Heart left ventricle (tissue), 16 donors: ENCODE results near the gene ZBTB24. TPM values are rescaled to one million over a fixed set of nuclear protein-coding genes. Genes with fewer than 3 reads are reported as not detected.
A peak's percentile ranks its signal among the peaks of the same experiment; 100 is the strongest.

ENCODE experiments used
- ATAC-seq, 4 donors: fragments of 200-7000 bp; cut with Tn5 transposase; one replicate each; pipeline ENCODE4 v1.9.1; 2020 to 2022; ENCODE audit warnings: moderate library complexity in 4 of 4, mild to moderate bottlenecking in 3 of 4, moderate number of reproducible peaks in 1 of 4
- DNase-seq, 5 donors: peaks; one replicate each; pipeline ENCODE4 v3.0.0-alpha.2; 2020
- H3K27ac ChIP-seq, 12 donors: fragments of 200-600 bp; sonication (generic) in 4 of 12; one replicate each; pipeline versions ENCODE4 v1.5.0 to v1.8.0; 2016 to 2022; ENCODE audit warnings: mild to moderate bottlenecking in 2 of 12
- H3K27me3 ChIP-seq, 9 donors: fragments of 200-600 bp; sonication (generic) in 2 of 9; one replicate each; pipeline versions ENCODE4 v1.5.1 to v1.8.0; 2016 to 2022; ENCODE audit warnings: mild to moderate bottlenecking in 3 of 9
- H3K36me3 ChIP-seq, 9 donors: fragments of 200-600 bp; sonication (generic) in 2 of 9; one replicate each; pipeline versions ENCODE4 v1.5.0 to v1.8.0; 2018 to 2022; ENCODE audit warnings: mild to moderate bottlenecking in 2 of 9
- H3K4me1 ChIP-seq, 12 donors: fragments of 200-600 bp; sonication (generic) in 4 of 12; one replicate each; pipeline versions ENCODE4 v1.5.0 to v1.8.0; 2016 to 2022; ENCODE audit warnings: mild to moderate bottlenecking in 3 of 12
- H3K4me3 ChIP-seq, 12 donors: fragments of 200-600 bp; sonication (generic) in 4 of 12; one replicate each; pipeline versions ENCODE4 v1.5.0 to v1.8.0; 2017 to 2022; ENCODE audit warnings: mild to moderate bottlenecking in 9 of 12, moderate library complexity in 4 of 12
- H3K9me3 ChIP-seq, 12 donors: fragments of 200-600 bp; sonication (generic) in 4 of 12; one replicate each; pipeline versions ENCODE4 v1.5.0 to v1.8.0; 2016 to 2022; ENCODE audit warnings: mild to moderate bottlenecking in 1 of 12
- POLR2A ChIP-seq, 2 donors: fragments of 450-650 bp; IDR thresholded peaks; one replicate each; pipeline ENCODE4 v1.6.1; 2017; ENCODE audit warnings: antibody characterized with exemption in 2 of 2, mild to moderate bottlenecking in 2 of 2, moderate library complexity in 2 of 2
- WGBS, 4 donors: extraction: QIAGEN DNeasy Blood & Tissue Kit in 2 of 4; methylation state at CpG; one replicate each; pipeline versions ENCODE4 v1.1.5 to v1.1.7; 2013 to 2018; 5-methylcytosine and 5-hydroxymethylcytosine counted together
- intact Hi-C, 10 donors: fragments of 100-400 bp; cut with DNase I; formaldehyde crosslinking; loops; one replicate each; pipeline versions ENCODE4 v1.11.1 to v1.14.2; 2022
- polyA plus RNA-seq, 2 donors: library from polyadenylated mRNA; stranded (reverse); fragments of 200-250 nt; gene quantifications; one replicate each; pipeline ENCODE4 v1.2.3, GENCODE V29; 2013
- total RNA-seq, 9 donors: library from RNA; depleted of rRNA in 2 of 9; stranded (reverse); fragments of >200 nt in 2 of 9; fragmentation: NEBNext Ultra II Directional in 3 of 9; extraction: Animal tissue kit (Norgen Biotek cat#: 25700) in 3 of 9; gene quantifications; one replicate each; pipeline versions ENCODE4 v1.1.0 to v1.2.4, GENCODE V29; 2016 to 2023
- TF ChIP-seq, protein P1 (sequence below), 12 donors: fragments of 200-600 bp; sonication (generic) in 4 of 12; IDR thresholded peaks; one replicate each; pipeline versions ENCODE4 v1.5.0 to v1.8.0; 2018 to 2022; ENCODE audit warnings: antibody characterized with exemption in 12 of 12, mild to moderate bottlenecking in 5 of 12
- donor health status: ischemic (EF 13 %, LVEDD 7.1; RV severe dilation, severe dysfunction).
- donor health status: healthy with polysubstance abuse.
- donor health status: DM: no; HTN: yes; CAD: no.
- donor health status: DM: no; HTN: no; CAD: no.
- donor health status: ischemic (EF 25% LVEDD 6.9; RV normal size, moderate dysfunction).
- donor health status: ischemic (EF 25% LVEDD 5.7; RV mildly dilated, moderate dysfunction).
- donor health status: healthy.
- donor health status: DM: yes; HTN: yes; CAD: no.
- donor health status: ischemic (EF 35%, LVEDD 5.7; RV mildly dilated, moderate dysfunction).
- donor health status: nonischemic (EF 11% LVEDD 7.7; RV severe dilation, severe dysfunction).
- donor health status: DM: yes; HTN: yes; CAD: no.
- donor health status: PGD.
- donor health status: ischemic (EF 29% LVEDD 5.4; RV normal size, mild dysfunction).
- donor health status: nonischemic (EF 23%, LVEDD 6.1; RV moderate dilation, normal function).

ZBTB24 gene
- total and polyA plus RNA-seq, 11 donors: 1.9 to 4.8 (median 2.9) TPM

- Histone ChIP-seq H3K4me1 (peaks cover 0 to 16% (median 5%) of the 10 kb centered on the region in 12 donors), H3K4me3 (no peak overlapping the region), H3K27ac (no peak overlapping the region), H3K9me3 (peaks cover 0 to 3% (median 0%) of the 10 kb centered on the region in 12 donors), H3K27me3 (no peaks in the 10 kb centered on the region), H3K36me3 (no peaks in the 10 kb centered on the region)
- intact Hi-C loops: no loop called here
- DNase-seq: no peak
- no peak for TF ChIP-seq POLR2A (IDR thresholded peaks at IDR 0.05)
- TF ChIP-seq, protein P1, sequence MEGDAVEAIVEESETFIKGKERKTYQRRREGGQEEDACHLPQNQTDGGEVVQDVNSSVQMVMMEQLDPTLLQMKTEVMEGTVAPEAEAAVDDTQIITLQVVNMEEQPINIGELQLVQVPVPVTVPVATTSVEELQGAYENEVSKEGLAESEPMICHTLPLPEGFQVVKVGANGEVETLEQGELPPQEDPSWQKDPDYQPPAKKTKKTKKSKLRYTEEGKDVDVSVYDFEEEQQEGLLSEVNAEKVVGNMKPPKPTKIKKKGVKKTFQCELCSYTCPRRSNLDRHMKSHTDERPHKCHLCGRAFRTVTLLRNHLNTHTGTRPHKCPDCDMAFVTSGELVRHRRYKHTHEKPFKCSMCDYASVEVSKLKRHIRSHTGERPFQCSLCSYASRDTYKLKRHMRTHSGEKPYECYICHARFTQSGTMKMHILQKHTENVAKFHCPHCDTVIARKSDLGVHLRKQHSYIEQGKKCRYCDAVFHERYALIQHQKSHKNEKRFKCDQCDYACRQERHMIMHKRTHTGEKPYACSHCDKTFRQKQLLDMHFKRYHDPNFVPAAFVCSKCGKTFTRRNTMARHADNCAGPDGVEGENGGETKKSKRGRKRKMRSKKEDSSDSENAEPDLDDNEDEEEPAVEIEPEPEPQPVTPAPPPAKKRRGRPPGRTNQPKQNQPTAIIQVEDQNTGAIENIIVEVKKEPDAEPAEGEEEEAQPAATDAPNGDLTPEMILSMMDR (IDR thresholded peaks at IDR 0.05): no peak
- WGBS, 4 donors: 43 to 78% (median 70%) methylated on average over 2 to 3 of the region's 3 CpGs
- ATAC-seq: no peak
Observed at GRCh38 chr6:109516929-109517328, 33.9 kb upstream of the ZBTB24 start.

- H3K27me3 ChIP-seq: no peaks in the 10 kb centered on the region
- DNase-seq (no peak), ATAC-seq (no peak)
- WGBS, 4 donors: 77 to 80% (median 79%) methylated on average over 6 of the region's 6 CpGs
- H3K4me3 ChIP-seq: peak overlapping the region in 1 of 12 donors; percentile 28
- no peak overlapping the region for H3K27ac ChIP-seq
- TF ChIP-seq POLR2A (IDR thresholded peaks at IDR 0.05): no peak
- TF ChIP-seq, protein P1 (IDR thresholded peaks at IDR 0.05): no peak
- intact Hi-C loops: no loop called here
- no peaks in the 10 kb centered on the region for H3K36me3 ChIP-seq
- peaks cover 0 to 3% (median 0%) of the 10 kb centered on the region in 12 donors for H3K9me3 ChIP-seq
- peaks cover 0 to 16% (median 5%) of the 10 kb centered on the region in 12 donors for H3K4me1 ChIP-seq
Observed at GRCh38 chr6:109515781-109516409, 32.9 kb upstream of the ZBTB24 start.

- WGBS, 4 donors: 91 to 94% (median 91%) methylated on average over 3 of the region's 3 CpGs
Observed at GRCh38 chr6:109514946-109515345, 31.9 kb upstream of the ZBTB24 start.

DNA sequence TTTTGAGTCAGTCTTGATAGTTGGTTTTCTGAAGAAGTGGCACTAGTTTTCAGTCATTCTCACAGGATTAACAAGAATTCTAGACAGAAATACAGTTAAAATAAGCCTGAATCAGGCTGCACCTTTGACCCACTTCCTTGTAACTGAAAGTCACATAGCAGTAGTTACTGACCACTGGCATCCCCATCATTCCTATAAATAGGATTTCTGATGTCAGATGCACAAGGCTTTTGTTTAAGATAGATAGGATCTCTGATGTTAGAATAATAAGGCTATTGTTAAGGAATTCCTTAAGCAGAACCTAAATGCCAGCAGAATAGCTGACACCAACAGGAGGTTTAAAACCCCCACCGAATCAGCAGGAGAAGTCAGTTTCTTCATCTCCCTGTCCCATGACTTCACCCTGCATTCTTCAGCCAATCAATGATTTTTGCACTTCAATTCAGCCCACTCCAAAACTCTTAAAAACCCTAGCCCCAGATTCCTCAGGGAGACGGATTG is 30.6 kb upstream of the ZBTB24 start:
- peaks cover 0 to 16% (median 5%) of the 10 kb centered on the region in 12 donors for H3K4me1 ChIP-seq
- intact Hi-C loops: no loop called here

More at GRCh38 chr6:109514946-109515345, 31.9 kb upstream of the ZBTB24 start:
- H3K4me1 ChIP-seq: peaks cover 0 to 16% (median 5%) of the 10 kb centered on the region in 12 donors
- ATAC-seq (no peak), DNase-seq (no peak)
- TF ChIP-seq, protein P1 (IDR thresholded peaks at IDR 0.05): no peak
- TF ChIP-seq POLR2A (IDR thresholded peaks at IDR 0.05): no peak
- H3K9me3 ChIP-seq: peaks cover 0 to 3% (median 0%) of the 10 kb centered on the region in 12 donors
- no peaks in the 10 kb centered on the region for H3K27me3 ChIP-seq
- no peaks in the 10 kb centered on the region for H3K36me3 ChIP-seq
- intact Hi-C loops: no loop called here
- no peak overlapping the region for H3K27ac ChIP-seq
- no peak overlapping the region for H3K4me3 ChIP-seq

More for the DNA sequence above, 30.6 kb upstream of the ZBTB24 start:
- WGBS, 4 donors: 53 to 64% (median 58%) methylated on average over 2 of the region's 2 CpGs
- no peaks in the 10 kb centered on the region for H3K27me3 ChIP-seq
- H3K27ac ChIP-seq: peak overlapping the region in 2 of 12 donors; percentile 1 to 59
- no peak for DNase-seq
- H3K4me3 ChIP-seq: no peak overlapping the region
- H3K36me3 ChIP-seq: no peaks in the 10 kb centered on the region
- no peaks in the 10 kb centered on the region for H3K9me3 ChIP-seq
- no peak for TF ChIP-seq POLR2A (IDR thresholded peaks at IDR 0.05)
- TF ChIP-seq, protein P1 (IDR thresholded peaks at IDR 0.05): no peak
- ATAC-seq: peak; percentile 36 to 82 (median 55)
